ENCODE results near the gene BHLHA15. TPM values are rescaled to one million over a fixed set of nuclear protein-coding genes. Genes with fewer than 3 reads are reported as not detected.

The BHLHA15 gene
- polyA plus RNA-seq, 1 experiment = not detected

DNA sequence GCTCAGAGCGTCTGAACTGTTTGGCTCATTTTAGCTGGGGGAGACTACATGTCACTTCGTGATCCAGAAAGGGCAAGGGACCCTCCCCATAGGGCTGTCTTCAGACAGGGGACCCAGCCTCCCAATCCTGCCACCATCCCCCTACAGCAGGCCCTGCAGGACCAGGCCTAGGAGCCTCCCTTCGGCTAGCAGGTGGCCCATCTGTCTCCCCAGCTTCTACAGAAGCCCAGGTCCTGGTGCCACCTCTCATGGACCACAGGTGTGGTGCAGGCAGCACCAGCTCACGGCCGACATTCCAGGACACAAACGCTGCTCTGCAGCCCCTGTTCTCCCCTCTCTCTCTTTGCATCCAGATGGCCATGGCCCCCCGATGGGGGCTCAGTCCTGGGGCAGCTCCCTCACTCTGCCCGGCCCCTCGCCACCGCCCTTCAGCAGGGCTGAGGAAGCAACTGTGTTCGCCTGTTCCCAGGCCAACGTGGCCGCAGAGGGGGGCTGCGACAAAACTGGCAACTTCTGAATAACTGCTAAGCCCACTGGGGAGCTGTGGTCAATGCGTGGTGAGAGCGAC lies 30.5 kb downstream of the BHLHA15 start:
- POLR2A ChIA-PET = no interaction called here
- Histone ChIP-seq H3K27ac (ENCODE audit: low read depth, low read length) (no peak overlapping the region), H3K27me3 (ENCODE audit: control insufficient read depth, insufficient read depth, low read length) (no peaks in the 10 kb centered on the region), H3K9me3 (ENCODE audit: control insufficient read depth, insufficient read depth, low read length) (no peaks in the 10 kb centered on the region), H3K4me3 (ENCODE audit: low read depth, low read length) (no peak overlapping the region)
- CTCF ChIA-PET = interaction anchor here (0.8 to 1.1 kb wide), 2 partner anchors 9 to 73 kb away, joined by 4 read pairs; no protein-coding TSS in a partner anchor
- TF ChIP-seq CTCF (IDR thresholded peaks at IDR 0.05; ENCODE audit: low read depth, low read length) = no peak
- no peak for DNase-seq (ENCODE audit: low read depth, low spot score)

- Histone ChIP-seq H3K27ac (ENCODE audit: low read depth, low read length) (no peak overlapping the region), H3K27me3 (ENCODE audit: control insufficient read depth, insufficient read depth, low read length) (no peaks in the 10 kb centered on the region), H3K4me3 (ENCODE audit: low read depth, low read length) (no peak overlapping the region), H3K9me3 (ENCODE audit: control insufficient read depth, insufficient read depth, low read length) (no peaks in the 10 kb centered on the region)
- ChIA-PET CTCF (interaction anchor here (1.1 kb wide), 1 partner anchor 74 kb away, joined by 4 read pairs; no protein-coding TSS in a partner anchor), POLR2A (no interaction called here)
- no peak for DNase-seq (ENCODE audit: low read depth, low spot score)
- no peak for TF ChIP-seq CTCF (IDR thresholded peaks at IDR 0.05; ENCODE audit: low read depth, low read length)
Observed at GRCh38 chr7:98242342-98242741, 31.1 kb downstream of the BHLHA15 start.

DNA sequence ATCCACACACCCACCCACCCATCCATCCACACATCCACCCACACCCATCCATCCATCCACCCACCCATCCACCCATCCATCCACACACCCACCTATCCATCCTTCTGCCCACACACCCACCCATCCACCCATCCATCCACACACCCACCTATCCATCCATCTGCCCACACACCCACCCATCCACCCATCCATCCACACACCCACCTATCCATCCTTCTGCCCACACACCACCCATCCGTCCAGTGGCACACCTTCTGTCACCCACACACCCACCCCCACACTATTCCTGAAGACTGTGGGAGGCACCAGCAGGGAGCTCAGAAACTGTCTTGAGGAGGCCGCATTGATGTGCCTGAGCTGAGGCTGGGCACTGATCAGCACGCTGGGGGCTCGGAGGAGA lies 31.7 kb downstream of the BHLHA15 start:
- Histone ChIP-seq H3K9me3 (ENCODE audit: control insufficient read depth, insufficient read depth, low read length) (no peaks in the 10 kb centered on the region), H3K27ac (ENCODE audit: low read depth, low read length) (no peak overlapping the region), H3K4me3 (ENCODE audit: low read depth, low read length) (no peak overlapping the region), H3K27me3 (ENCODE audit: control insufficient read depth, insufficient read depth, low read length) (no peaks in the 10 kb centered on the region)
- CTCF ChIA-PET = no interaction called here
- POLR2A ChIA-PET = no interaction called here
- TF ChIP-seq CTCF (IDR thresholded peaks at IDR 0.05; ENCODE audit: low read depth, low read length) = no peak
- no peak for DNase-seq (ENCODE audit: low read depth, low spot score)

GRCh38 chr7:98244871-98245270 lies 33.6 kb downstream of the BHLHA15 start:
- Histone ChIP-seq H3K4me3 (ENCODE audit: low read depth, low read length) (no peak overlapping the region), H3K27ac (ENCODE audit: low read depth, low read length) (no peak overlapping the region), H3K27me3 (ENCODE audit: control insufficient read depth, insufficient read depth, low read length) (no peaks in the 10 kb centered on the region), H3K9me3 (ENCODE audit: control insufficient read depth, insufficient read depth, low read length) (no peaks in the 10 kb centered on the region)
- ChIA-PET CTCF (no interaction called here), POLR2A (no interaction called here)
- DNase-seq (ENCODE audit: low read depth, low spot score) = no peak
- no peak for TF ChIP-seq CTCF (IDR thresholded peaks at IDR 0.05; ENCODE audit: low read depth, low read length)

DNA sequence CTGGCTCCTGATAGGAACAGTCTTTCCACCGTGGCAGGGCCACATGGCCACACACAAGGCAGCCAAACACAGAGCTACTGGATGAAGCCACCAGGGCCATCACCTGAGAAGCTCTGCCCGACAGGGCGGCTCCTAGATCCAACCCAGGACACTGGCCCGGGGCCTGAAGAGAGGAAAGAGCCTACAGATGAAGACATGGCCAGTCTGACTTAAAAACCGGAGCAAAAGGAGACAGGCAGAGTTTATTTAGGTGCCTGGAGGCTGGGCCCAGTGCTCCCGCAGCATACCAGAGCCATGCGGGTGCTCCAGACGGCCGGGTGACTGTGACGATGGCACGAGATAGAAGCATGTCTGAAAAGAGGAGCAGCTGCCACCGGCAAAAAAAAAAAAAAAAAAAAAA lies 36.9 kb downstream of the BHLHA15 start:
- DNase-seq (ENCODE audit: low read depth, low spot score) = no peak
- CTCF ChIA-PET = interaction anchor here (0.9 kb wide), 1 partner anchor 46 kb away, joined by 3 read pairs; no protein-coding TSS in a partner anchor
- H3K27me3 ChIP-seq (ENCODE audit: control insufficient read depth, insufficient read depth, low read length) = no peaks in the 10 kb centered on the region
- TF ChIP-seq CTCF (IDR thresholded peaks at IDR 0.05; ENCODE audit: low read depth, low read length) = no peak
- H3K4me3 ChIP-seq (ENCODE audit: low read depth, low read length) = no peak overlapping the region
- POLR2A ChIA-PET = no interaction called here
- H3K9me3 ChIP-seq (ENCODE audit: control insufficient read depth, insufficient read depth, low read length) = no peaks in the 10 kb centered on the region; the same call in 1 of the 2 replicates
- no peak overlapping the region for H3K27ac ChIP-seq (ENCODE audit: low read depth, low read length)

Measured in AG04450 (cell line).